Measurements from ENCODE around the gene TCHHL1. TPM values are rescaled to one million over a fixed set of nuclear protein-coding genes. Genes with fewer than 3 reads are reported as not detected.

The TCHHL1 gene
- total RNA-seq, 1 donor, result not detected

DNA sequence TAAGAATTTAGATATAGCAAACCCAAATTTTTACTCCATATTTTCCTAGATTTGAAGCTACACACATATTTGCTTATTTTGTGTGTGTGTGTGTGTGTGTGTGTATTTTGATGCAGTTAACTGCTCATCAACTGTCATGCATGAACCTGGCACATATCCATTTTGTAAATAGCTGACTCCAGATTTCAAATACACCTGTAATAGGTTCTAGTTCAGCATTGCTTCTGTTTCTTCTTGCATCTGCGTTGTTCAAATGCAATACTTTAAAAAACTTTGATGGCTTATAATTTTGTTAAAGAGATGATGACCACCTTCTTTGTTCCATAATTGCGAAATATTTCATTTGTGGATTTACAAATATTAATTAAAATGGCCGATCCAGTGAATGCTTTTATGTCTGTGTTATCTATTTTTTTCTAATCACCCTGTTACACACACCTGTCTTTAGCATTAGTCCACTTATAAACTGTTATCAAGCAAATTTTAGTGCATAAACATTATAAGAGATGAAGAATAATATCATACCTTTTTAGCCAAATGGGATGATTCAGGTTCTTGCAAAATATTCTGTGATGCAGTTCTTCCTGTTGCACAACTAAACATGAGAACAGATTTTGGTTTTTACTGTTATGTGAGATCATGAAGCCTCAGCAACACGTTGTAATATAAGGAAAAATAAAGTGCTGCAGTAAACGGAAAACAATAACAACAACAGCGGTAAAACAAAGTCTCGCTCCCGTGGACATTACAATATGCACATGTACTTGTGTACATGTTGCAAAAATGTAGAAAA, 39.4 kb downstream of the TCHHL1 start:
- peak; percentile 84 for DNase-seq (ENCODE audit: low read depth)
- H3K4me3 ChIP-seq (ENCODE audit: low read depth, low read length), result no peak overlapping the region
- TF ChIP-seq, protein P1, sequence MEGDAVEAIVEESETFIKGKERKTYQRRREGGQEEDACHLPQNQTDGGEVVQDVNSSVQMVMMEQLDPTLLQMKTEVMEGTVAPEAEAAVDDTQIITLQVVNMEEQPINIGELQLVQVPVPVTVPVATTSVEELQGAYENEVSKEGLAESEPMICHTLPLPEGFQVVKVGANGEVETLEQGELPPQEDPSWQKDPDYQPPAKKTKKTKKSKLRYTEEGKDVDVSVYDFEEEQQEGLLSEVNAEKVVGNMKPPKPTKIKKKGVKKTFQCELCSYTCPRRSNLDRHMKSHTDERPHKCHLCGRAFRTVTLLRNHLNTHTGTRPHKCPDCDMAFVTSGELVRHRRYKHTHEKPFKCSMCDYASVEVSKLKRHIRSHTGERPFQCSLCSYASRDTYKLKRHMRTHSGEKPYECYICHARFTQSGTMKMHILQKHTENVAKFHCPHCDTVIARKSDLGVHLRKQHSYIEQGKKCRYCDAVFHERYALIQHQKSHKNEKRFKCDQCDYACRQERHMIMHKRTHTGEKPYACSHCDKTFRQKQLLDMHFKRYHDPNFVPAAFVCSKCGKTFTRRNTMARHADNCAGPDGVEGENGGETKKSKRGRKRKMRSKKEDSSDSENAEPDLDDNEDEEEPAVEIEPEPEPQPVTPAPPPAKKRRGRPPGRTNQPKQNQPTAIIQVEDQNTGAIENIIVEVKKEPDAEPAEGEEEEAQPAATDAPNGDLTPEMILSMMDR (IDR thresholded peaks at IDR 0.05; ENCODE audit: insufficient read depth, low read depth, low read length), result no peak

- TF ChIP-seq, protein P1 (IDR thresholded peaks at IDR 0.05; ENCODE audit: insufficient read depth, low read depth, low read length), result no peak
- no peak for DNase-seq (ENCODE audit: low read depth)
- H3K4me3 ChIP-seq (ENCODE audit: low read depth, low read length), result peak overlapping the region; percentile 27
These were observed 40.4 kb downstream of the TCHHL1 start for GRCh38 chr1:152048416-152049009.

- peak overlapping the region; percentile 28 for H3K4me3 ChIP-seq (ENCODE audit: low read depth, low read length)
- peak; percentile 100 for DNase-seq (ENCODE audit: low read depth)
- TF ChIP-seq, protein P1 (IDR thresholded peaks at IDR 0.05; ENCODE audit: insufficient read depth, low read depth, low read length), result peak; percentile 62
These were observed 41.0 kb downstream of the TCHHL1 start for GRCh38 chr1:152047730-152048415.

GRCh38 chr1:152047413-152047729, 41.5 kb downstream of the TCHHL1 start:
- peak overlapping the region; percentile 28 for H3K4me3 ChIP-seq (ENCODE audit: low read depth, low read length)
- TF ChIP-seq, protein P1 (IDR thresholded peaks at IDR 0.05; ENCODE audit: insufficient read depth, low read depth, low read length), result no peak
- no peak for DNase-seq (ENCODE audit: low read depth)

GRCh38 chr1:152044386-152044785, 44.5 kb downstream of the TCHHL1 start:
- no peak for DNase-seq (ENCODE audit: low read depth)
- TF ChIP-seq, protein P1 (IDR thresholded peaks at IDR 0.05; ENCODE audit: insufficient read depth, low read depth, low read length), result no peak
- H3K4me3 ChIP-seq (ENCODE audit: low read depth, low read length), result no peak overlapping the region

DNA sequence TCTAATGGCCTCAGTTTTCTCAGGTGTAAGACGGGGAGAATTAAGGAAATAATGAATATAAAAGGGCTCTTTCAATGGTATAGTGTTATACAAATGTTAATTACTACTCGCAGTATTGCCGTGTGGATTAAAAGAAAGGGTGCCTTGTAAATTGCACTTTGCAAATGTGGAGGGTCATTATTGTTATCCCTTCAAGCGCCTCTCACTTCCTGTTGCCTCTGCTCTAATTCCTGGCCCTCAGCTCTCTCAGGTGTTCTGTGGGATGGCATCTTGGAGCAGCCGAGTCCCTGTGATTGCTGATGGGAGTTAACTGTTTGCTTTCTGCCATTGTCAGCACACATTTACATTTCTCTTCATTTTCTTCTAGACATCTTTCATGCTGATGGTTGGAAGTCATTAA, 45.0 kb downstream of the TCHHL1 start:
- no peak for DNase-seq (ENCODE audit: low read depth)
- H3K4me3 ChIP-seq (ENCODE audit: low read depth, low read length), result no peak overlapping the region
- TF ChIP-seq, protein P1 (IDR thresholded peaks at IDR 0.05; ENCODE audit: insufficient read depth, low read depth, low read length), result no peak

Measured in fibroblast of villous mesenchyme (primary cell).